Omental fat pad (tissue), 4 donors: ENCODE measurements around the gene MAP1A. TPM values are rescaled to one million over a fixed set of nuclear protein-coding genes. Genes with fewer than 3 reads are reported as not detected.
"Not testable (repeated sequence)": the region's sequence is repeated elsewhere in the genome, so short reads cannot be mapped to it uniquely, and the experiment has no call there.

Source experiments
- ATAC-seq: fragments of 150-250 bp; one replicate; pipeline ENCODE4 v1.9.1; 2016; ENCODE audit warnings: mild to moderate bottlenecking, moderate library complexity; ENCODE audit not compliant: low FRiP score
- DNase-seq: peaks from one replicate; pipeline ENCODE4 v3.0.0-alpha.2; 2019; ENCODE audit warnings: low spot score
- total RNA-seq, 4 donors: library from RNA; depleted of rRNA; stranded (reverse); fragments of >200 nt; gene quantifications; one replicate each; pipeline ENCODE4 v1.1.0, GENCODE V29; 2016
- TF ChIP-seq, protein P1 (sequence below), 3 donors: fragments of 450-650 bp; IDR thresholded peaks; one replicate each; pipeline ENCODE4 v1.5.1; 2016 to 2017; ENCODE audit warnings: antibody characterized with exemption in 3 of 3, mild to moderate bottlenecking in 3 of 3, moderate library complexity in 2 of 3

The MAP1A gene
- total RNA-seq, 4 donors from 2014 or later, result 2.5 to 10.9 (median 5.3) TPM

DNA sequence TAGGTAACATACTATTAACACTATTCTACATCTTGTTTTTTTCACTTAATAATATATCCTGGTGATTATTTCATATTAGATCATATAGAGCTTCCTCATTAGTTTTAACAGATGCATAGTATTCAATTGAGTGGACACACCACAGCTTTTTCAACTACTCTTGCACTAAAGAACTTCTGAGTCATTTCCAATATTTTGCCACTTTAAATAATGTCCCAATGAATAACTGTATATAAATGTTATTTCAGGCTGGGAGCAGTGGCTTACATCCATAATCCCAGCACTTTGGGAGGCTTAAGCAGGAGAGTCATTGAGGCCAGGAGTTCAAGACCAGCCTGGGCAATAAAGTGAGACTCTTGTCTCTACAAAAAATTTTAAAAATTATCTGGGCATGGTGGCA, 26.9 kb downstream of the MAP1A start:
- DNase-seq (no peak), ATAC-seq (no peak)
- TF ChIP-seq, protein P1, sequence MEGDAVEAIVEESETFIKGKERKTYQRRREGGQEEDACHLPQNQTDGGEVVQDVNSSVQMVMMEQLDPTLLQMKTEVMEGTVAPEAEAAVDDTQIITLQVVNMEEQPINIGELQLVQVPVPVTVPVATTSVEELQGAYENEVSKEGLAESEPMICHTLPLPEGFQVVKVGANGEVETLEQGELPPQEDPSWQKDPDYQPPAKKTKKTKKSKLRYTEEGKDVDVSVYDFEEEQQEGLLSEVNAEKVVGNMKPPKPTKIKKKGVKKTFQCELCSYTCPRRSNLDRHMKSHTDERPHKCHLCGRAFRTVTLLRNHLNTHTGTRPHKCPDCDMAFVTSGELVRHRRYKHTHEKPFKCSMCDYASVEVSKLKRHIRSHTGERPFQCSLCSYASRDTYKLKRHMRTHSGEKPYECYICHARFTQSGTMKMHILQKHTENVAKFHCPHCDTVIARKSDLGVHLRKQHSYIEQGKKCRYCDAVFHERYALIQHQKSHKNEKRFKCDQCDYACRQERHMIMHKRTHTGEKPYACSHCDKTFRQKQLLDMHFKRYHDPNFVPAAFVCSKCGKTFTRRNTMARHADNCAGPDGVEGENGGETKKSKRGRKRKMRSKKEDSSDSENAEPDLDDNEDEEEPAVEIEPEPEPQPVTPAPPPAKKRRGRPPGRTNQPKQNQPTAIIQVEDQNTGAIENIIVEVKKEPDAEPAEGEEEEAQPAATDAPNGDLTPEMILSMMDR (IDR thresholded peaks at IDR 0.05), result no peak

DNA sequence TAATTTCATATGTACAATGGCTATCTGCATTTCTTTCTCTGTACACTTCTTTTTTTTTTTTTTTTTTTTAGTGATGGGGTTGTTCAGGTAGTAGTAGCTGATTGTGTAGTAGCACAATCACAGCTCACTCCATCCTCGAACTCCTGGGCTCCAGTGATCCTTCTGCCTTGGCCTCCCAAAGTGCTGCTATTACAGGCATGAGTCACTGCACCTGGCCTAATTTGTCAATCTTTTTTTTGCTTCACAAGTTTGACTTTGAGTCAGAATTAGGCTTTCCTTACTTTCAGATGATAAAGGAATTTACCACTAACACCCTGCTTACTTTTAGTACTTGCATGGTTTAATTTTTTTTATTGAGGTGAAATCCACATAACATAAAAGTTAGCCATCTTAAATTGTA, 28.0 kb downstream of the MAP1A start:
- TF ChIP-seq, protein P1 (IDR thresholded peaks at IDR 0.05), result no peak
- ATAC-seq (no peak), DNase-seq (no peak)

DNA sequence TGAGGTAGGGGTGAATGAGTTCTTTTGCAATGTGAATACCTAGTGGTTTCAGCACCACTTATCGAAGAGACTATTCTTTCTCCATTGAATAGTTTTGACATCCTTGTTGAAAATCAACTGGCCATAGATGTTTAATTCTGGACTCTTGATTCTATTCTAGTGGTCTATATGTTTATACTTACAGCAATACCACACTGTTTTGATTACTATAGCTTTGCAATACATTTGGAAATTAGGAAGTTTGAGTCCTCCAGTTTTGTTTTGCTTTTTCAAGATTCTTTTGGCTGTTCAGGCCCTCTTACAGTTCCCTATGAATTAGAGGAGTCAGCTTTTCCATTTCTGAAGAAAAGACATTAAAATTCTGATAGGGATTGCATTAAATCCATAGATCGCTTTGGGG, 30.1 kb downstream of the MAP1A start:
- ATAC-seq (no peak), DNase-seq (no peak)
- TF ChIP-seq, protein P1 (IDR thresholded peaks at IDR 0.05), result no peak

DNA sequence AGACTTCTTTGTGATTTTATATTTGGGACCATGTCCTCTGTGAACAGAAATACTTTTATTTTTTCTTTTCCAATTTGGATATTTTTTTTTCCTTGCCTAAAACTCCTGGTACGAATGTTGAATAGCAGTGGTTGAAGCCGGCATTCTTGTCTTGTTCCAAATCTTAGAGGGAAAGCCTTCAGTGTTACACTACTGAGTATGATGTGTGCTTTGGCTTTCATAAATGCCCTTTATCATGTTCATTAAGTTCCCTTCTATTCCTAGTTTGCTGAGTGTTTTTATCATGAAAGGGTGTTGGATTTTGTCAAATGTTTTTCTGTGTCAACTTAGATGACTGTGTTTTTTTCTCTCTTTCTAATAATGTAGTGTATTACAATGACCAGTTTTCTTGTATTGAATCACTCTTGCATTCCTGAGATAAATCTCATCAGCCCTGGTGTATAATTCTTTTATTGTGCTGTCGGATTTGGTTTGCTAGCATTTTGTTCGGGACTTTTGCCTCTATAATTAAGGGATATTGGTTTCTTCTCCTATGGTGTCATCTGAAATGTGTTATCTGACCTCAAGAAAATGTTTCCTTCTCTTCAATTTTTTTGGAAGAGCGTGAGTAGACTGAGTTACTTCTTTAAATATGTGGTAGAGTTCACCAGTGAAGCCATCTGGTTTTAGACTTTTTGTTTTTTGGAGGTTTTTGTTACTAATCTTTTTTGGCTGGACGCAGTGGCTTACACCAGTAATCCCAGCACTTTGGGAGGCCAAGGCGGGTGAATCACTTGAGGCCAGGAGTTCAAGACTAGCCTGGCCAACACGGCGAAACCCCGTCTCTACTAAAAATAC, 33.3 kb downstream of the MAP1A start:
- TF ChIP-seq, protein P1 (IDR thresholded peaks at IDR 0.05), result no peak
- DNase-seq (no peak), ATAC-seq (no peak)

DNA sequence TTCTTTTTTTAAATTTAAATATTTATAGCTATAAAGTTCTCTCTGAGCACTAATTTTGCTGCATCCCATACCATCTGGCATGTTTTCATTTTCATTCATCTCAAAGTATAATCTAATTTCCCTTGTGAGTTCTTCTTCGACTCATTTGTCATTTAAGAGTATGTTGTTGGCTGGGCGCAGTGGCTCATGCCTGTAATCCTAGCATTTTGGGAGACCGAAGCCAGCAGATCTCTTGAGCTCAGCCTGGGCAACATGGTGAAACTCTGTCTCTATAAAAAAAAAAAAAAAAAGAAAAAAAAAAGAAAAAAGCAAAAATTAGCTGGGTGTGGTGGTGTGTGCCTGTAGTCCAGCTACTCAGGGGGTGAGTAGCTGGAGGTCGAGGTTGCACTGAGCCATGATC, 34.8 kb downstream of the MAP1A start:
- DNase-seq (no peak), ATAC-seq (no peak)
- TF ChIP-seq, protein P1 (IDR thresholded peaks at IDR 0.05), result no peak

DNA sequence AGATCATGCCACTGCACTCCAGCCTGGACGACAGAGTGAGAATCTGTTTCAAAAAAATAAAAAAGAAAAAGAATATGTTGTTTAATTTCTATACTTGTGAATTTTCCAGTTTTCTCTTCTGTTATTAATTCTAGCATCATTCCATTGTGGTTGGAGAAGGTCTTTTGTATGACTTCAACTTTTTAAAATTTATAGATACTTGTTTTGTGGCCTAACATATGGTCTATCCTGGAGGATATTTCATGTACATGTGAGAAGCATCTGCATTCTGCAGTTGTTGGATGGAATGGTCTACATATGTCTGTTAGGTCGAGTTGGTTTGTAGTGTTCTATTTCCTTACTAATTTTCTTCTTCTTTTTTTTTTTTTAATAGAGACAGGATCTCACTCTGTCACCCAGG, 35.6 kb downstream of the MAP1A start:
- TF ChIP-seq, protein P1 (IDR thresholded peaks at IDR 0.05), result no peak
- no peak for DNase-seq
- no peak for ATAC-seq

DNA sequence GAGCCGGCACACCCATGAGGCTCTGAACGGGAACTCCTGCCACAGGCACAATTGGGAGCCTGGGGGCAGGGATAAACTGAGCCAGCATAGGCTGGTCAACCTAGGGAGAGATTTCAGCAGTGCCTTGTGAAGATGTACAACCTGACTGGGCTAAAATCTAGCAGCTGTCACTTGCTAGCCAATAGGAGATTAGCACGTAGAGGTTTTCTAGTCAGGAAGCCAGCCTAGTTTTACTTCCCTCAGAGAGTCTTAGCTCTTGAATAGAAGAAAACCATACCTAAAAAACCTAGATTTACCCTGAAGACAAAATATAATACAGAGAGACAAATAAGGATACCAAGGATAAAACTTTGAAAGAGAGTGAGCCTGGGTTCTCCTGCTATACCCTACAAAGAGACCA, 45.3 kb downstream of the MAP1A start:
- not testable (repeated sequence) for DNase-seq

DNA sequence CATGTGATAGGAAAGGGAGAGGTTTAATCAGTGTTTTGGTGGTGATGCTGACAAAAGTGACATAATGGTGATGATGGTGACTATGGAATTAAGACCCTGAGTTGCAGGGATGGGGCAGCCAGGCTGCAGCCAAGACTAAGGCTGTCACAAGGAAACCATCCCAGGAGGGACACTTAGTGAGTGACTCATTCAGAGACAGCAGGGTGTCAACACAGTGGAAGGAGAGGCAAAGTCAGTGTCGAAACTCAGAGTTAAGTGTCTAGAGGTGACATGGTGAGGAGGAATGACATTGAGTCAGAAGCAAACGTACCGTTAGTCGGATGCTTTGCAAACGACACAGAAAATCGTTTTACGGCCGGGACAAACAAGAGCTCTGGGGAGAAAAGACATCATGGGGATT, 46.4 kb downstream of the MAP1A start:
- not testable (repeated sequence) for ATAC-seq, DNase-seq

More for the DNA sequence above, 45.3 kb downstream of the MAP1A start:
- ATAC-seq, result not testable (repeated sequence)

DNA sequence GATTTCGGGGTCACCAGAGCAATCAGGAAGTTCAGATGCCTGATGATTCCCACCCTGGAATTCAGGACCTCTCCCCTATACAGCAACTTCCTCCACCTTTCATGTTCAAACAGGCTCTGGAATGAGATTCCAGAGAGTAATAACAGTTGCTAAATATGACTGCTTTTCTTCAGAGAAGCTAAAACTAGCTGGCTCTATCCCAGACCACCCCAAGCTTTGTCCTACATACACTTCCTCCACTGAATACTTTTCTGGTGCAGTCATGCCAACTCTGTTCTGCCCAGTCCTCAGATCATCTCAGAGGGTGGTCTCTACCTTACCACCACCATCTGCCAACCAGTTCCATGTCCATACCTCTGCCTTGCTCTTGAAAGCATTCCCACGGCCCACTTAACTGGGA, 49.2 kb downstream of the MAP1A start:
- not testable (repeated sequence) for DNase-seq, ATAC-seq

DNA sequence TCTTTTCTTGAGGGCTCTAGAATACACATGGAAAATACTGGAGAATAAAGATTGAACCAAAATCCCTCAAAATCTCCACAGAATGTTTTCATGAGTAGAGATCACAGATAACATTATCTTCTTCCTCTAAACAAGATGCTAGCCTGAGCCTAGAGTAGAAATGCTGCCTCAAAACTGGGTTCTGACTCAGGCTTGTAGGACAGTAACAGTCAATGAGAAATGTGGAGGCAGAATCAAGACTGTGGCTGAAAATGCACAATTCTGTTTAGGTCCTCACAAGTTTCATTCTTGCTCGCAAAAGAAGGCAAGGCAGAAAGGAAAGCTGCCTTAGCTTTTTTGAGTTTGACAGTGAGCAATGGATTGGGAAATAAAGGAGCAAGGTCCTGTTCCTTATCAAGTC, 57.2 kb downstream of the MAP1A start:
- not testable (repeated sequence) for DNase-seq, ATAC-seq
